NCI-H146 treated with DMSO at 0.1 percent for 48 hours (cell line): Measurements from ENCODE around the gene FLT1.

ENCODE experiments used
- DNase-seq: peaks from one replicate; lab custom pipeline; 2025; ENCODE audit not compliant: unreplicated experiment; lab: John Stamatoyannopoulos, UW

FLT1 gene, protein sequence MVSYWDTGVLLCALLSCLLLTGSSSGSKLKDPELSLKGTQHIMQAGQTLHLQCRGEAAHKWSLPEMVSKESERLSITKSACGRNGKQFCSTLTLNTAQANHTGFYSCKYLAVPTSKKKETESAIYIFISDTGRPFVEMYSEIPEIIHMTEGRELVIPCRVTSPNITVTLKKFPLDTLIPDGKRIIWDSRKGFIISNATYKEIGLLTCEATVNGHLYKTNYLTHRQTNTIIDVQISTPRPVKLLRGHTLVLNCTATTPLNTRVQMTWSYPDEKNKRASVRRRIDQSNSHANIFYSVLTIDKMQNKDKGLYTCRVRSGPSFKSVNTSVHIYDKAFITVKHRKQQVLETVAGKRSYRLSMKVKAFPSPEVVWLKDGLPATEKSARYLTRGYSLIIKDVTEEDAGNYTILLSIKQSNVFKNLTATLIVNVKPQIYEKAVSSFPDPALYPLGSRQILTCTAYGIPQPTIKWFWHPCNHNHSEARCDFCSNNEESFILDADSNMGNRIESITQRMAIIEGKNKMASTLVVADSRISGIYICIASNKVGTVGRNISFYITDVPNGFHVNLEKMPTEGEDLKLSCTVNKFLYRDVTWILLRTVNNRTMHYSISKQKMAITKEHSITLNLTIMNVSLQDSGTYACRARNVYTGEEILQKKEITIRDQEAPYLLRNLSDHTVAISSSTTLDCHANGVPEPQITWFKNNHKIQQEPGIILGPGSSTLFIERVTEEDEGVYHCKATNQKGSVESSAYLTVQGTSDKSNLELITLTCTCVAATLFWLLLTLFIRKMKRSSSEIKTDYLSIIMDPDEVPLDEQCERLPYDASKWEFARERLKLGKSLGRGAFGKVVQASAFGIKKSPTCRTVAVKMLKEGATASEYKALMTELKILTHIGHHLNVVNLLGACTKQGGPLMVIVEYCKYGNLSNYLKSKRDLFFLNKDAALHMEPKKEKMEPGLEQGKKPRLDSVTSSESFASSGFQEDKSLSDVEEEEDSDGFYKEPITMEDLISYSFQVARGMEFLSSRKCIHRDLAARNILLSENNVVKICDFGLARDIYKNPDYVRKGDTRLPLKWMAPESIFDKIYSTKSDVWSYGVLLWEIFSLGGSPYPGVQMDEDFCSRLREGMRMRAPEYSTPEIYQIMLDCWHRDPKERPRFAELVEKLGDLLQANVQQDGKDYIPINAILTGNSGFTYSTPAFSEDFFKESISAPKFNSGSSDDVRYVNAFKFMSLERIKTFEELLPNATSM (N-terminal part only)

DNA sequence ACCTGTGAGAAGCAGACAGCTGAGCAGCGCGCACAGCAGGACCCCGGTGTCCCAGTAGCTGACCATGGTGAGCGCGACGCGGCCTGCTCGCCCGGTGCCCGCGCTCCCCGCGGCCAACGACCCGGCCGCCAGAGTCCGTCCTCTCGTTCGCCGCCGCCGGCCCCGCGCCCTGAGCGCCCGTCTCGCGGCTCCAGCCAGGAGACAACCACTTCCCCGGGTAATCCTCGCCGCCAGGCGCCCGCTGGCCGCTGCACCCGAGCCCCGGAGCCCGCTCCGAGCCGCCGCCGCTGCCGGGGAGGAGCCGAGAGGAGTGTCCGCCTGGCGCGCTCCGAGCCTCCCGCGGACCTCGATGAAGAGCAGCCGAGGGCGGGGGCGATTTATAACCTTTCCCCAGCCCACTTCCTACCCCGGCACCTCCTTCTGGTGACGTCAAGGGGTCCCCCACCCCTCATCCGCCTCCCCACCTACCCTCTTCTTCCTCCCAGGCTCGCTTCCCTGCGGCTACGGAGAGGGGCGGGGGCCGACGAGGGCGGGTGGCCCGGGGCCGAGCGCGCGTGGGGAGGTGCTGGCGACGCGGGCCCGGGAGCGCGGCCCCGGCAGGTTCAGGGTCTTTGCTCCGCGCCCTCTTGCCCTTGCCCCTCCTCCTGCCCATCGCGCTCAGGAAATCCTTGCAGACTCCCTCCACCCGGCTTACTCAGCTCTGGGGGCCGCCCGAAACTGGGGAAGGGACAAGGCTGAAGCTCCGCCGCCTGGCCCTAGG, at the start of gene FLT1:
TSS of gene FLT1 (minus strand) at position 351 of the 760 bp plus-strand sequence. CDS start at position 66, 285 bp downstream.
- DNase-seq: no peak

DNA sequence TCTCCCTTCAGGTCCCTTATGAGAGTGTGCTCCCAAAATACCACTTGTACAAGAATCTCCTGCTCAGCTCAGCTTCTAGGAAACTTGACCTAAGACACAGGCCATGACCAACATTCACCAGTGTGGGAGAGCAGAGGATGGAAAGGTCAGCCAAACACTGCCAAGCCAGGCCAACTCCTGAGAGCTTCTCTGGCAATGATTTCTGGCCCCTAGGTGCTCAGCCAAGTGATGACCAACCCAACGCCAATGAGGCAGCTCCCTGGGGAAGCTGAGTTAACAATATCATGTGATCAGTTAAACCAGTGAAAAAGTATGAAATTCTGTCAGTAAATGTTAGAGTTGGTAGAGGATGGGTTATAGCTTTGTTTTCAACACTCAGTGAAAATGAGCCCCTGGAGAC, 49.1 kb upstream of the FLT1 start:
- no peak for DNase-seq

DNA sequence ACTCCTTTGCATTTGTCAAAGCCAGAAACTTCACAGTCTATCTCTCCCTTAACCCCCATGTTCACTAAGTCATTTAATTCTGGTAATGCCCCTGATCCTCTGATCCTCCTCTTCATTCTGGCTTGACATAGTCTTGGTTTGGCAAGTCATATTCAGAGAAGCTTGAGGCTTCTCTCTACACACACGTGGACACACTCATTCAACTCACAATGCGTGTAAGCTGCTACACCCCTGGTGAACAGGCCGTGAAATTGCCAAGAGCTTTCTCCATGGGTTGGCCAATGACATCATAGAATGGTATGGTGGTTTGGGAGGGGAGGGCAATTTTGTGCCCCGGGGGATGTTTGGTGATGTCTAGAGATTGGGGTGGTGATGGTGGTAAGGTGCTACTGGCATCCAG, 47.9 kb upstream of the FLT1 start:
- DNase-seq: no peak

DNA sequence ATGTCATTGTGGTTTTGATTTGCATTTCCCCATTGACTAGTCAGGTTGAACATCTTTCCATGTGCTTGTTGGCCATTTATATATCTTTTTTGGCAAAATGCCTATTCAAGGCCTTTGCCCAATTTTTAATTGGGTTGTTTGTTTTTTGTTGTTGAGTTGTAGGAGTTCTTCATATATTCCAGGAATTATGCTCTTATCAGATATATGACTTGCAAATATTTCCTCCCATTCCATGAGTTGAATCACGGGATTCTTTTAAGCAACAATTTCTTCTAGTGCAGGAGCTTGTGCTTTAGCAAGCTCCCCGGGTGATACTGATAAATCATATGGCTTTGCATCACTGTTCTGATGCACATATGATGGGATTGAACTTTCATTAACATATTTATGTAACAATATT, 47.0 kb upstream of the FLT1 start:
- no peak for DNase-seq

DNA sequence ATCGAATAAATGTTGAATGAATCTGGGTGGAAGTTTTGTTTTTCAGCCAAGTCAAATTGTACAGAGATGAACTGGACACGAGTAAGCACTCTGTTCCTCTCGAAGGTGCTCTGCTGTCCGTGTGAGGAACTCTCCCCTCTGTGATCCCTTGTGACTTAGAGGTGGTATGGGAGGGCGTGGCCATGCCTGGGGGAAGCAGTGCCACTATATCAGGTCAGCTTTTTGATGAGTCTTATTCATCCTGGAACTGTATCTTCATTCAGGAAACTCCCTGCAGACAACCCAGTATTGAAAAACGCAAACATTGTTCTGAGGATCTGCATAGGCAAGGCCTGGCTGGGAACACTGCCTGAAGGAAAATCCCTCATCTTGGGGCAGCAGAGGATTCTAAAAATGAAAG, 45.7 kb upstream of the FLT1 start:
- no peak for DNase-seq

DNA sequence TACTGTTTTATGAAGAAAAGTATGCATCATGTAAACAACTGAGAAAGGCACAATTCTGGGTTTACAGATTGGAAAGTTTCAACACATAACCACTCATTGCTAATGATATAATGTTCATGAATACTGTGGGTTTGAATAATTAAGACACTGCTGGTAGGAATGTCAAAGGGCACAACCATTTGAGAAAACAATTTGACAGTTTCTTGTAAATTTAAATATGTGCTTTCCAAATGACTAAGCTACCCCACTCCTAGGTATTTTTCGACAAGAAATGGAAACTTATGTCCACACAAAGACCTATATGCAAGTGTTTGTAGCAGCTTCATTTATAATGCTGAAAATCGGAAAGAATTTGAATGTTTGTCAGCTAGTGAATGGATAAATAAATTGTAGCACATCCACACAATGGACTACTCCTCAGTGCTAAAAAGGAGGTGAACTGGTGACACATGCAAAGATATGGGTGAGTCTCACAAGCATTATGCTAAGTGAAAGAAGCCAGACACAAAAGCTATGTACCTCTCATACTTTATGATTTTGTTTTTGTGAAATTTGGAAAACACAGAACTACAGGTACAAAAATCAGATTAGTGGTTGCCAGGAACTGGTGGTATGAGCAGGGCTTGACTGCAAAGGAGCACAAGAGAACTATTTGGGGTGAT, 44.8 kb upstream of the FLT1 start:
- no peak for DNase-seq

DNA sequence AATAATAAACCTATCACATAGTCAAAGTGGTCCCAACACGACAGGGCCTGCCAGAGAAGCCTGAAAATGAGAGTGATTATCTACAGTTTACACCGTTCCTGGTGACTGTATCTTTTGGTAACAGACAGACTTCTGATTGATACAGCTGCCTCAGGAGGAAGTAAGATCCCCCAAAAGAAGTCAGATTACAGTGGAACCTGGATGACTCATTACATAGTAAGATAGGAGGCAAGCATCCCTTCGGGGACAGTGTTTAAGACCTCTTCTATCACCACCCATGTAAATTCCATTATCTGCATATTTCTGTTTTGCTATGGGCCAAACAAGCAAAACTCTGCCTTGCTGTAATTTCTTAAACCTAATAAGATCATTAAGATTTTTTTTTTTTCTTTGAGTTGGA, 44.0 kb upstream of the FLT1 start:
- DNase-seq: no peak

DNA sequence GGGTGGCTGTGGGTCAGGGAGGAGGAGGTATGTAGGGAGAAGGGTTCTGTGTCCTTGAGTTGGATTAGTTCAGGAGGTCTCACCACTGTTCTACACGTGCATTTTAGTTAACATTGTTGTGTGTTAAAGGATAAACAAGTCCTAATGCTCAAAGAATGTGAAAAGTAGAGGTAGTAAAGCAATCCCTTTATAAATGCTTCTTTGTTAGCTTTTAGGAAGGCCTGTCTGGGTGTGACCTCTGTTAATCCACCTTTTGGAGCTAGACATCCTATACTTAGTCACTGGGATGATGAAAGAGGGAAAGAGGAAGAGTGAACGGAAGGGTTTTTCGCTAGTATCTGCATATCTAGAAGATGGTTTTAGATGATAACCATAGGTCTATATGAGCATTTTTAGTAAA, 42.2 kb upstream of the FLT1 start:
- DNase-seq: no peak

DNA sequence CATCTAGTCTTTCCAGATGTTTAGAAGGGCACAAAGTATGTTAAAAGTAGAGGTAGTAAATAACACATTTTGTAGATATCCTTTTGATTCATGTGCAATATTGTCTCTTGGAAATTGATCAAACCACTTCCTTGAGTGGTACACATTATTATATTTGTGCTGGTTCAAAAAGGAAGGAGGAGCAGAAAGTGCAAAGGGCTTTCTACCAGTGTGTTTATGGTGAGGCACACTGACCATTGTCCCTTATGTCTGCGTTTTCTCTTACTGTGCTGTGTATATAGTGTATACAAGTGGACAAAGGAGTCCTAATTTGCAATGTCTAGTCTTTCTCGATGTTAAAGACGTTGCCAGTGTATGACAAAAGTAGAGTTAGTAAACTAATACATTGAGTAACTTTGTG, 41.4 kb upstream of the FLT1 start:
- DNase-seq: no peak

DNA sequence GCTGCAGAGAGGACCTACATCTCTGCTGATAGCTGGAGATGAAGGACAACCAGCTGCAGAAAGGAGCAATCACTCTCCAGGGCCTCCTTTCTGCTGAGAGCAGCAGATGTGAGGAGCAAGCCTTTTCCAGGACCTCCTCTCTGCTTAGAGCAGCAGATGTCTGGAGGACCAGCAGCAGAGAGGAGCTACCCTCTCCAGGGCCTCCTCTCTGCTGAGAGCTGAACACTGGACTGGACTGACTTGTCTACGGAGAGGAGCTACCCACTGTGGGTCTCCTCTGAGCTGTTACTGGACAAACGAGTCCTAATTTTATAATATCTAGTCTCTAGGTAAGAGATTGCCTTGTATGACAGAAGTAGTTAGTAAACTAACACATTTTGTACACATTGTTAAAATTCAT, 40.8 kb upstream of the FLT1 start:
- no peak for DNase-seq

DNA sequence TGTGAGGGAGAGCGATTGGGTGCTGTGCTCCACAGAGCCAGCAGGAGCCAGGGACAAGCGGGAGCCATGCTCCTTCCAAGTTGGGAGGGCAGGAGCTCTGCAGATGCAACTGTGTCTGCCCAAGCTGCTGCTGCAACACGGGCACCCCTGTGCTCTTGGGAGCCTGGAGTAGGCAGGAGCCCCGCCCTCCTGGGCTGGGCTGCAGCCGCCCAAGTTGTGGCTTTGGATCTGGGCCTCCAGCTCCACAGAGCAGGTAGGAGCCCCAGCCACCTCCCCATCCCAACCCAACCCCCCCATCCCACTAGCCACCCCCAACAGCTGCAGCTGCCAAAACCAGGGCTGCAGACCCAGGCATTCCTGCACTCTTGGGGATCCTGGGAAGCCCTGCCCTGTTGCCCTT, 39.9 kb upstream of the FLT1 start:
- no peak for DNase-seq

DNA sequence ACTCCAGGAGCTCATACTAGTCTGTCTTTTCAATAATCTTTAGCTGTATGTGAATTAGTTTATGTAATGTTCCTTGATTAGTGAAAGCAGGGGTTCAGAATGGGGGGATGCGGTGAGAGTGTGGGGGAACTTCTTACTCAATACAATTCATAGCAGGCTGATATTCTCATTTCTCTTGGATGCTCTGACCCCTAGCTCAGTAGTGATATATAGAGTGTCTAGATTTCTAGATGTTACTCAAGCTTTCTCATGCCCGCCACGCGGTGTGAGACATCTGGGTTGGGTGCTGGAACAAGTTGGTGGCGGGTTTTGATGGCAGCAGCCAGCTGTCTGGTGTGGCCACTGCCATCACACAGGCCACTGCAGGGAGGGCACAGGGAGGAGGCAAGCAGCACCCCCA, 39.3 kb upstream of the FLT1 start:
- no peak for DNase-seq

DNA sequence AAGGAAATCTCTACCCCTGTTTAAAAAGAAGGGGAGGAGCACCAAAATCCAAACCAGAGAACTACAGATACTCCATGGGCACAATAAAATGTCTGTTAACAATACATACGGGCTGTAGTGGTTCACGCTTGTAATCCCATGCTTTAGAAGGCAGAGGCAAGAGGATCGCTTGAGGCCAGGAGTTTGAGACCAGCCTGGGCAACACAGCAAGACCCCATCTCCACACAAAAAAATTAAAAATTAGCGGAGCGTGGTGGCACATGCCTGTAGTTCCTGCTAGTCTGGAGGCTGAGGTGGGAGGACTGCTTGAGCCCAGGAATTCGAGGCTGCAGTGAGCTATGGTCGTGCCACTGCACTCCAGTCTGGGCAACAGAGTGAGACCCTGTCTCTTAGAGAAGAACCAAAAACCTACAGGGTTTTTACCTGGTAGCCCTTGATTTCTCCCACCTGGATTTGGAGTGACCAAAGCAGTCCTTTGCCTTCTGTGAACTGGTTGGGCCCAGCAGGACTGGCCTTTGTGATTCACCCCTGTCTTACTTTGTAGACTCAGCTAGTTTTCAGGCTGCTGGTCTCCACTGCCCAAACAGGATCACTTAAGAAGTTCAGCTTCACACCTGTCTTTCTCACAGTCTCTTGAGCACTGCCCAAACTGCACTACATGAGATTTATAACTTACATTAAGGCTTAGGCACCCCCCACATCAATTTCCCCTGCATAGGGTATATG, 38.7 kb upstream of the FLT1 start:
- DNase-seq: no peak

DNA sequence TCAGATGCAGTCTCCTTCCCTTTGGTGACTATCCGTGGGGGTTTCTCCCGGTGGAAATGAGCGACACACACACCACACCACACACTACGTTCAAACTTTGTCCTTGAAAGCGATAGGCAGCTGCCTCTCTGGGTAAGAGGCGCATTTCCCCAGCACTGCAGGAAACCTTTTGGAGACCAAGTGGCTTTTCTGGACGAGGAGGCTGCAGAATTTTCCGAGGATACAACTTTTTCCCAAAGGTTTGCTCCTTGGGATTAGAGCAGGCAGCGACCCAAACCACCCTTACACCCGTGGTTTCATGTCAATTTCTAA, 38.2 kb upstream of the FLT1 start:
- DNase-seq: no peak

DNA sequence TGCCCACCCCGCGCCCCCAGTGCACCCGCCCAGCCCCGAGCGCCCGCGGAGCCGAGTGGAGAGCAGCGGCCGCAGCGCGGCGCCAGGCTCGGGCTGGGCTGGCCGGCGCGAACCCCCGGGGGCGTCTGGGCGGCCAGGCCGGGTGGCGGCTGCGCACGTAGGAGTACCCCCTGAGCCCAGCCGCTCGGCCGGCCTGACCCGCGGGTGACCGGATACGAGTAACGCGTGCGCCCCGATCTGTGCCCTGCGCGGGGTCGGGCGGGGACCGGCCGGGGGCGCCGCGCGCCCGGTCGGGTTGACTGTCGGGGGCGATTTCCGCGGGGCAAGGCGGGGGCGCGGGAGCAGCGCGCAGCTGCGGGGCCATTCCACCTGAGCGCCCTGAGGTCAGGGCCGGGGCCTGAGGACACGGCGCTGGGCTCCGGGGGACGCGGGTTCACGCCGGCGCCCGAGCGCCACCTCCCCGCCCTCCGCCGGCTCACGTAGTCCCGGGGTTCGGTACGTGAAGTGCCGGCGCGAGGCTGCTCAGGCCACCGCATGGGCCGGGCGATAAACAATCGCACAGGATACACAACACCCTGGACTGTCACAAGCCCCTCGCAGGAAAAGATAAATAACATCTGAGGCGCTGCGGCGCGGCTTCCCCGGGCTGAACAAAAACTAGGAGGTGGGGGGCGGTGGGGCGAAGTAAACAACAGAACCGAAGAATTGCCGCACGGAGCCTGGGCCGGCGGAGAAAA, 37.6 kb upstream of the FLT1 start:
- DNase-seq: no peak

DNA sequence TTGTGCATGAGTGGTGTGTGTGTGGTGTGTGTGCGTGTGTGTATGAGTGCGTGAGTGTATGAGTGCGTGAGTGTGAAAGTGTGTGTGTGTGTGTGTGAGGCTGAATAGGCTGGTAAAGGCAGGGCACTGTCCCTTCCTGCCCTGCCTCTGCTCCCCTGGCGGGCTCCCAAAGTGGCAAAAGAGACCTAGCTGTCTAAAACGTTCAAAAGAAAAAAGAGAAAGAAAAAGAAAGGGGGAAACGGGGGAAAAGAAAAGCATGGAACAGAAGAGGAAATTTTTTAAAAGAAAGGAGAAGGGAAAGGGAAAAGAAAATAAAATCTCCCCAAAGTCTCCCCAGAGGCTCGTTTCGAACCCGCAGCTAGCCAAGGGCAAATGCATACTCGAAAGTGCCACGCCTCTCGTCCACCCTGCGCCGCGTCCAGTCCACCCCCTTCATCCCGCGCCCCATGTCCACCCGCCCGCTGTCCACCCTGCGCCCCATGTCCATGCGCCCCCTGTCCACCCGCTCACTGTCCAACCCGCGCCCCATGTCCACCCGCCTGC, 37.0 kb upstream of the FLT1 start:
- no peak for DNase-seq

DNA sequence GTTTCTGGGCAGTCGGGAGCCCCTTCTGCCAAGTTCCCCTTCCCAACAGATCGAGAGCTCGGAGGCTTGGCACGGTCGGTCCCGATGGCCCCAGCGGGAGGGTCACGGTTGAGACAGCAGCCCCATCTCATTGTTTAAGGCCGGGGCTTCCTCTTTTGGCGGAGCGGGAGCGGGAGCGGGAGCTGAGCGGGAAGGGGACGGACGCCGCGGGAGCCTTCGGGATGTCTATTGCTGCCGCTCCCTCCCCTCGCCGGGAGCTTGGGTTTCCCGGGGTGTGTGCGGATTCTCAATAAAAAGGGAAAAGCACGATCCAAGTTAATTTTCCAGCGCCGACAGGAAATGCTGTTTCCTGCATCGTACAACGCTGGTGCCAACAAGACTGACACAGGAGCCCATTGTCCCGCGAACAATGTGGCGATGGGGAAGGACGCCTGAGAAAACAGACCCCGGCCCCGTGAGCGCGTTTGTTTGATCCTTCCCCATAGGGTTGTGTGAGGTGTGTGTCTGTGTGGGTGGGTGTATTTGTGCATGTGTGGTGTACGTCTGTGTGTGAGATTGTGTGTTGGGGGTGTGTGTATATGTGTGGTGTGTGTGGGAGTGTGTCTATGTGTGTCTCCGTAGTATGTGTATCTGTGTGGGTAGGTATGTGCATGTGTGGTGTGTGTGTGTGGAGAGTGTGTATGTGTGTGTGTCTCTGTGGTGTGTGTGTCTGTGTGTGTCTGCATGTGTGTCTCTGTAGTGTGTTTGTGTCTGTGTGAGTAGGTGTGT, 36.3 kb upstream of the FLT1 start:
- DNase-seq: no peak

DNA sequence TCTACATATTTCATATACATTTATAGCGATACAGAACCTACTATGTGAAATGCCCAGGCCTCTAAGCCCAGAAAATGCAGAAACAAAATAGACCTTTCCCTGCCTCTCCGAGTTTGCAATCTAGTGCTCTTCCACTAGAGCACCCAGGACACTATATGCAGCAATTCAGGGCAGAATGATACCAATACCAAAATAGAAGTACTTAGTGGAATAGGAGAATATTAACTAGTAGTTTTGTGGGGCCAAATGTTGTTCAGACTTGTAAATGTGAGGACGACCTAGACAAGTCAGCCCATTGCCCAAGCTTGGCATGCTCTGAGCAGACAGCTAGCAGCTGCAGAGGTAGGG, 35.8 kb upstream of the FLT1 start:
- DNase-seq: no peak
